ENCODE data around the gene TBK1.

DNA sequence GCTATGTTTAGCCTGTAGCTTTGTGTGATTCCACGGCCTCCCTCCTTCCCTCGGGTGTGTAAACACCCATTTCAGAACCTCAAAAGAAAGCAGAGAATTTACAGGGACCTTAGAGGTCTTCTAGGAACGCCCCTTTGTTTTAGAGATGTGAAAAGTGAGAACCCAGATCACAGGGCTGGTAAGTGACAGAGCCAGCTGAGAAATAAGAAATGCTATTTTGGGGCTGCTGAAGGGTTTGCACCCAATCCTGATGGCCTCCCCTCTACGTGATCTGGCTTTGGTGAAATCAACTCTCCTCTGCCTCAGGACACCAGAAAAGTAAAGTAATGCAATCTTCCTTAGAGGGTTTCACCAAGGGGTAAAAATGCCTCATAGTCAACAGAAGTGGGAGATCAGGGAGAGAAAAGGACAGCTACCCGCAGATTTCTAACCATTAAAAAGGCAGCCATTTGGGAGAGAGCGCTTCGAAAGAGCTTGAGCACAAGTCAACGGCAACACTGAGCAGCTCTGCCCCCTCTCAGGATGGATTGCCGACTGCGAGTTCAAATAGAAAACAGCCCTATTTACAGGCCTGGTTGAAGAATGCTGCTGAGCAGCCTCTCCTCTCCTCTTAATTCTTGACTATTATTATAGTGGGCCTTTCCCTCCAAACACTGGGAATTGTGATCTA is 79.9 kb downstream of the TBK1 start:
- TF ChIP-seq POLR2AphosphoS5 (IDR thresholded peaks at IDR 0.05; ENCODE audit: insufficient read depth in 1 of 2, low read depth in 1 of 2) (no peak), POLR2A (IDR thresholded peaks at IDR 0.05) (no peak)
- TF ChIP-seq, protein P1, sequence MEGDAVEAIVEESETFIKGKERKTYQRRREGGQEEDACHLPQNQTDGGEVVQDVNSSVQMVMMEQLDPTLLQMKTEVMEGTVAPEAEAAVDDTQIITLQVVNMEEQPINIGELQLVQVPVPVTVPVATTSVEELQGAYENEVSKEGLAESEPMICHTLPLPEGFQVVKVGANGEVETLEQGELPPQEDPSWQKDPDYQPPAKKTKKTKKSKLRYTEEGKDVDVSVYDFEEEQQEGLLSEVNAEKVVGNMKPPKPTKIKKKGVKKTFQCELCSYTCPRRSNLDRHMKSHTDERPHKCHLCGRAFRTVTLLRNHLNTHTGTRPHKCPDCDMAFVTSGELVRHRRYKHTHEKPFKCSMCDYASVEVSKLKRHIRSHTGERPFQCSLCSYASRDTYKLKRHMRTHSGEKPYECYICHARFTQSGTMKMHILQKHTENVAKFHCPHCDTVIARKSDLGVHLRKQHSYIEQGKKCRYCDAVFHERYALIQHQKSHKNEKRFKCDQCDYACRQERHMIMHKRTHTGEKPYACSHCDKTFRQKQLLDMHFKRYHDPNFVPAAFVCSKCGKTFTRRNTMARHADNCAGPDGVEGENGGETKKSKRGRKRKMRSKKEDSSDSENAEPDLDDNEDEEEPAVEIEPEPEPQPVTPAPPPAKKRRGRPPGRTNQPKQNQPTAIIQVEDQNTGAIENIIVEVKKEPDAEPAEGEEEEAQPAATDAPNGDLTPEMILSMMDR (IDR thresholded peaks at IDR 0.05), result no peak
